SK-N-SH treated with all-trans-retinoic acid at 6 μM for 48 hours (cell line): ENCODE results near the gene GPSM3.

Experiments used
- ATAC-seq: fragments of 200-7000 bp; cut with Tn5 transposase; 3 replicates; pipeline ENCODE4 v1.9.1; 2020; ENCODE audit warnings: mild to moderate bottlenecking, moderate library complexity
- ARNTL ChIP-seq: fragments of 450-650 bp; formaldehyde crosslinking; IDR thresholded peaks from 2 replicates; pipeline ENCODE4 v1.5.0; 2020; ENCODE audit warnings: low read depth, mild to moderate bottlenecking, moderate library complexity, borderline replicate concordance
- BACH2 ChIP-seq: fragments of 250-450 bp; sonication (Bioruptor Pico); IDR thresholded peaks from 2 replicates; pipeline ENCODE4 v1.9.0; 2021; ENCODE audit warnings: mild to moderate bottlenecking, borderline replicate concordance
- CSDC2 ChIP-seq: fragments of 250-450 bp; sonication (Bioruptor Pico); IDR thresholded peaks from 2 replicates; pipeline ENCODE4 v1.5.0; 2020; ENCODE audit warnings: mild to moderate bottlenecking, moderate library complexity
- ESRRG ChIP-seq: fragments of 250-450 bp; sonication (Bioruptor Pico); IDR thresholded peaks from 2 replicates; pipeline ENCODE4 v1.6.1; 2021; ENCODE audit warnings: mild to moderate bottlenecking
- GLIS3 ChIP-seq: fragments of 250-450 bp; sonication (Bioruptor Pico); IDR thresholded peaks from 2 replicates; pipeline ENCODE4 v1.5.0; 2020; ENCODE audit warnings: mild to moderate bottlenecking, moderate library complexity
- ISL1 ChIP-seq: fragments of 250-450 bp; sonication (Bioruptor Pico); IDR thresholded peaks from 2 replicates; pipeline ENCODE4 v2.1.2; 2022; ENCODE audit warnings: mild to moderate bottlenecking, moderate library complexity
- OSR1 ChIP-seq: fragments of 250-450 bp; sonication (Bioruptor Pico); IDR thresholded peaks from 2 replicates; pipeline ENCODE4 v1.8.0; 2022; ENCODE audit warnings: moderate library complexity, mild to moderate bottlenecking, inconsistent platforms
- PPARA ChIP-seq: fragments of 250-450 bp; sonication (Bioruptor Pico); IDR thresholded peaks from 2 replicates; pipeline ENCODE4 v1.5.0; 2020; ENCODE audit warnings: mild to moderate bottlenecking, borderline replicate concordance
- RARB ChIP-seq: fragments of 250-450 bp; sonication (Bioruptor Pico); IDR thresholded peaks from 2 replicates; pipeline ENCODE4 v1.8.0; 2021; ENCODE audit warnings: mild to moderate bottlenecking, moderate library complexity
- SNAI2 ChIP-seq: fragments of 250-450 bp; sonication (Bioruptor Pico); IDR thresholded peaks from 2 replicates; pipeline ENCODE4 v1.5.0; 2020; ENCODE audit warnings: mild to moderate bottlenecking, moderate library complexity
- TCF4 ChIP-seq: fragments of 250-450 bp; sonication (Bioruptor Pico); IDR thresholded peaks from 2 replicates; pipeline ENCODE4 v1.8.0; 2021; ENCODE audit warnings: mild to moderate bottlenecking, moderate library complexity, borderline replicate concordance
- ZC3H10 ChIP-seq: fragments of 250-450 bp; sonication (Bioruptor Pico); IDR thresholded peaks from 2 replicates; pipeline ENCODE4 v1.5.1; 2021; ENCODE audit warnings: mild to moderate bottlenecking, moderate library complexity
- ZFP3 ChIP-seq: fragments of 250-450 bp; sonication (Bioruptor Pico); IDR thresholded peaks from 2 replicates; pipeline ENCODE4 v1.5.0; 2020; ENCODE audit warnings: mild to moderate bottlenecking, moderate library complexity
- ZFP30 ChIP-seq: fragments of 450-650 bp; formaldehyde crosslinking; IDR thresholded peaks from 2 replicates; pipeline ENCODE4 v1.5.0; 2022; ENCODE audit warnings: mild to moderate bottlenecking, moderate library complexity
- ZNF565 ChIP-seq: fragments of 450-650 bp; formaldehyde crosslinking; conservative IDR thresholded peaks from 2 replicates; pipeline ENCODE4 v1.5.0; 2020; ENCODE audit warnings: low read depth, mild to moderate bottlenecking, moderate library complexity
- ZNF70 ChIP-seq: fragments of 450-650 bp; formaldehyde crosslinking; IDR thresholded peaks from 2 replicates; pipeline ENCODE4 v1.5.0; 2020; ENCODE audit warnings: mild to moderate bottlenecking, moderate library complexity
- ZNF8 ChIP-seq: fragments of 450-650 bp; formaldehyde crosslinking; IDR thresholded peaks from 2 replicates; pipeline ENCODE4 v1.5.0; 2020; ENCODE audit warnings: mild to moderate bottlenecking, moderate library complexity
- TF ChIP-seq, protein P1 (sequence below): fragments of 250-450 bp; sonication (Bioruptor Pico); IDR thresholded peaks from 2 replicates; pipeline ENCODE4 v1.5.0; 2020; ENCODE audit warnings: mild to moderate bottlenecking, moderate library complexity
- TF ChIP-seq, protein P2 (sequence below): fragments of 250-450 bp; sonication (Bioruptor Pico); IDR thresholded peaks from 2 replicates; pipeline ENCODE4 v1.8.0; 2021; ENCODE audit warnings: low read depth, mild to moderate bottlenecking, moderate library complexity, borderline replicate concordance
- TF ChIP-seq, protein P3 (sequence below): fragments of 250-450 bp; sonication (Bioruptor Pico); IDR thresholded peaks from 2 replicates; pipeline ENCODE4 v1.8.0; 2020; ENCODE audit warnings: mild to moderate bottlenecking, moderate library complexity, borderline replicate concordance
- TF ChIP-seq, protein P4 (sequence below): fragments of 250-450 bp; sonication (Bioruptor Pico); IDR thresholded peaks from 2 replicates; pipeline ENCODE4 v1.5.1; 2021; ENCODE audit warnings: mild to moderate bottlenecking, moderate library complexity

GPSM3 gene

DNA sequence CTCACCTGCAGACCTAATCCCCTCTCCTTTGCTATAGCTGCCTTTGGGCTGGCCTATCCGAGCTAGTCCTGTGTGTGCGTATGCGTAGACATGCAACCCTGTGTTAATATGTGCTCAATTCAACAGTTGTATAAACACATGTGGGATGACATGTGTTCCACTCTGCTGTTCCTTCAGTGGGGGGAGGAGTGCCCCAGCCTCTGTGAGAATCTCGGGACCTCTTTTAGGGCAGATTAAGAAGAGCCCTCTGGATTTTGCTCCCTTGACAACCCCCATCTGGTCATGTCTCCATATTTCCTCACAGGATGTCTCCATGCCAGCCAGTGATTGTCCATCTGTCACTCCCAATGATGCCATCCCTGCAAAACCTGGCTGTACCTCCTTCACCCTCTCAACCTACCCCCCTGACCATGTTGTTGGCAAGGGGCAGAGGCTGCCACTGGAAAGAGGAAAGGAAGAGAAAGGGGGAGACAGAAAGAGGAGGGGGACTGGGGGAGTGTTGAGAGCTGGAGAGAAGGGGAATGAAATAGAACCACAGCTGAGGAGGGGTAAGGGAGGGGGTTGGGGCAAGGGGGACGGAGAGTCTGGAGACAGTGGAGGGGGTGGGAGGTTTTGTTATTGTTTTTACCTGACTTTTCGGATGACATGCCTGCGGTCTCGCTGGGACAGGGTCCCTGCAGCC lies 41.1 kb downstream of the GPSM3 start:
- no peak for ATAC-seq
- TF ChIP-seq GLIS3 (CRISPR knock-in tag): no peak
- TF ChIP-seq BACH2 (CRISPR knock-in tag): no peak
- no peak for TF ChIP-seq PPARA (CRISPR knock-in tag)
- TF ChIP-seq, protein P1, sequence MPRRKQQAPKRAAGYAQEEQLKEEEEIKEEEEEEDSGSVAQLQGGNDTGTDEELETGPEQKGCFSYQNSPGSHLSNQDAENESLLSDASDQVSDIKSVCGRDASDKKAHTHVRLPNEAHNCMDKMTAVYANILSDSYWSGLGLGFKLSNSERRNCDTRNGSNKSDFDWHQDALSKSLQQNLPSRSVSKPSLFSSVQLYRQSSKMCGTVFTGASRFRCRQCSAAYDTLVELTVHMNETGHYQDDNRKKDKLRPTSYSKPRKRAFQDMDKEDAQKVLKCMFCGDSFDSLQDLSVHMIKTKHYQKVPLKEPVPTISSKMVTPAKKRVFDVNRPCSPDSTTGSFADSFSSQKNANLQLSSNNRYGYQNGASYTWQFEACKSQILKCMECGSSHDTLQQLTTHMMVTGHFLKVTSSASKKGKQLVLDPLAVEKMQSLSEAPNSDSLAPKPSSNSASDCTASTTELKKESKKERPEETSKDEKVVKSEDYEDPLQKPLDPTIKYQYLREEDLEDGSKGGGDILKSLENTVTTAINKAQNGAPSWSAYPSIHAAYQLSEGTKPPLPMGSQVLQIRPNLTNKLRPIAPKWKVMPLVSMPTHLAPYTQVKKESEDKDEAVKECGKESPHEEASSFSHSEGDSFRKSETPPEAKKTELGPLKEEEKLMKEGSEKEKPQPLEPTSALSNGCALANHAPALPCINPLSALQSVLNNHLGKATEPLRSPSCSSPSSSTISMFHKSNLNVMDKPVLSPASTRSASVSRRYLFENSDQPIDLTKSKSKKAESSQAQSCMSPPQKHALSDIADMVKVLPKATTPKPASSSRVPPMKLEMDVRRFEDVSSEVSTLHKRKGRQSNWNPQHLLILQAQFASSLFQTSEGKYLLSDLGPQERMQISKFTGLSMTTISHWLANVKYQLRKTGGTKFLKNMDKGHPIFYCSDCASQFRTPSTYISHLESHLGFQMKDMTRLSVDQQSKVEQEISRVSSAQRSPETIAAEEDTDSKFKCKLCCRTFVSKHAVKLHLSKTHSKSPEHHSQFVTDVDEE (CRISPR knock-in tag): no peak
- no peak for TF ChIP-seq CSDC2
- TF ChIP-seq RARB (CRISPR knock-in tag): no peak
- TF ChIP-seq, protein P2, sequence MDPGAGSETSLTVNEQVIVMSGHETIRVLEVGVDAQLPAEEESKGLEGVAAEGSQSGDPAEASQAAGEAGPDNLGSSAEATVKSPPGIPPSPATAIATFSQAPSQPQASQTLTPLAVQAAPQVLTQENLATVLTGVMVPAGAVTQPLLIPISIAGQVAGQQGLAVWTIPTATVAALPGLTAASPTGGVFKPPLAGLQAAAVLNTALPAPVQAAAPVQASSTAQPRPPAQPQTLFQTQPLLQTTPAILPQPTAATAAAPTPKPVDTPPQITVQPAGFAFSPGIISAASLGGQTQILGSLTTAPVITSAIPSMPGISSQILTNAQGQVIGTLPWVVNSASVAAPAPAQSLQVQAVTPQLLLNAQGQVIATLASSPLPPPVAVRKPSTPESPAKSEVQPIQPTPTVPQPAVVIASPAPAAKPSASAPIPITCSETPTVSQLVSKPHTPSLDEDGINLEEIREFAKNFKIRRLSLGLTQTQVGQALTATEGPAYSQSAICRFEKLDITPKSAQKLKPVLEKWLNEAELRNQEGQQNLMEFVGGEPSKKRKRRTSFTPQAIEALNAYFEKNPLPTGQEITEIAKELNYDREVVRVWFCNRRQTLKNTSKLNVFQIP: no peak
- TF ChIP-seq ZFP30: no peak
- no peak for TF ChIP-seq ISL1 (CRISPR knock-in tag)
- TF ChIP-seq SNAI2: no peak

DNA sequence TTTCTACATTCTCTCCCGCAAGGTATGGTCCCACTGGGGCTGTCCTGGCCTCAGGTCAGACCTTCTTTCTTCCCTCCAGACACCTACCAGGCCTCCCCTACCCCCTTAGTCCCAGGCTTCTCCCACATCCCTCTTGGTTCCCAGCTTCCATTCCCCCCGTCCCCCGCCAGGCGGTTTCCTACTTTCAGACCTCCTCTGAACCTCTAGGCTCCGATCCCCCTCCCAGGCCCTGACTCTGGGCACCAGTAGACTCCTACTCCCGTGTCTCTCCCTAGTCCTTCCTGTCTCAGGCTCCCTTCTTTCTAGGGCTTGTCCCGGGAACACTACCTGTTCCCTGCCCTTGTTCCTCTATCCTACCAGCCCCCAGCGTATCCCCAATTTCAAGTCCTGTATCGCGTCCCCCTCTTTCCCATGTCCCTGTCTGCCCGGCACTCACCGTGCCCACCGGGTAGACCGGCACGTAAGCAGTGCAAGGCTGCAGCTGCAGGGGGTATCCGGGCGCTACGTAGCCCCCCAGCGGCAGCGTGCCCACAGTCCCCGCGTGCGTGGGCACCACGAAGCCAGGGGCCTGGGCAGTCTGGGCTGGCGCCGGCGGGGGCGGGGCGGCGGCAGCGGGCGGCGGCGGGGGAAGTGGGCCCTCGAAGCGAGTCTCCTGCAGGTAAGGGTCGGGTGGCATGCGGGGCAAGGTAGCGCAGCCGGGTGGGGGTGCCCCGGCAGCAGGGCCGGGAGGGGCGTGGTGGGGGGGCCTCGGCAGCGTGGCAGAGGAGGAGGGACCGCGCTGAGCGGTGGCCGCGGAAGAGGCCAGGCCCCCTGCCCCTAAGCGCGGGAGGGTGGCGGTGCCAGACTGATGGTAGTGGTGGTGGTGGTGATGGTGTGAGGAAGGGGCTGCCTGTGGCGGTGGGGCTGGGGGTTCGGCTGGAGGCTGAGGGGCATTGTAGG lies 42.2 kb downstream of the GPSM3 start:
- ATAC-seq: no peak
- TF ChIP-seq TCF4 (CRISPR knock-in tag) (no peak), SNAI2 (no peak), ARNTL (CRISPR knock-in tag) (no peak), ZNF70 (no peak), ZNF8 (no peak), OSR1 (CRISPR knock-in tag) (no peak), ESRRG (CRISPR knock-in tag) (no peak), BACH2 (CRISPR knock-in tag) (no peak), GLIS3 (CRISPR knock-in tag) (no peak), ZFP3 (CRISPR knock-in tag) (no peak), ZC3H10 (CRISPR knock-in tag) (no peak), ISL1 (CRISPR knock-in tag) (no peak), ZNF565 (CRISPR knock-in tag) (no peak), RARB (CRISPR knock-in tag) (no peak)
- TF ChIP-seq, protein P1 (CRISPR knock-in tag): no peak
- TF ChIP-seq, protein P2: no peak
- TF ChIP-seq, protein P3, sequence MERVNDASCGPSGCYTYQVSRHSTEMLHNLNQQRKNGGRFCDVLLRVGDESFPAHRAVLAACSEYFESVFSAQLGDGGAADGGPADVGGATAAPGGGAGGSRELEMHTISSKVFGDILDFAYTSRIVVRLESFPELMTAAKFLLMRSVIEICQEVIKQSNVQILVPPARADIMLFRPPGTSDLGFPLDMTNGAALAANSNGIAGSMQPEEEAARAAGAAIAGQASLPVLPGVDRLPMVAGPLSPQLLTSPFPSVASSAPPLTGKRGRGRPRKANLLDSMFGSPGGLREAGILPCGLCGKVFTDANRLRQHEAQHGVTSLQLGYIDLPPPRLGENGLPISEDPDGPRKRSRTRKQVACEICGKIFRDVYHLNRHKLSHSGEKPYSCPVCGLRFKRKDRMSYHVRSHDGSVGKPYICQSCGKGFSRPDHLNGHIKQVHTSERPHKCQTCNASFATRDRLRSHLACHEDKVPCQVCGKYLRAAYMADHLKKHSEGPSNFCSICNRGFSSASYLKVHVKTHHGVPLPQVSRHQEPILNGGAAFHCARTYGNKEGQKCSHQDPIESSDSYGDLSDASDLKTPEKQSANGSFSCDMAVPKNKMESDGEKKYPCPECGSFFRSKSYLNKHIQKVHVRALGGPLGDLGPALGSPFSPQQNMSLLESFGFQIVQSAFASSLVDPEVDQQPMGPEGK: no peak
- TF ChIP-seq, protein P4, sequence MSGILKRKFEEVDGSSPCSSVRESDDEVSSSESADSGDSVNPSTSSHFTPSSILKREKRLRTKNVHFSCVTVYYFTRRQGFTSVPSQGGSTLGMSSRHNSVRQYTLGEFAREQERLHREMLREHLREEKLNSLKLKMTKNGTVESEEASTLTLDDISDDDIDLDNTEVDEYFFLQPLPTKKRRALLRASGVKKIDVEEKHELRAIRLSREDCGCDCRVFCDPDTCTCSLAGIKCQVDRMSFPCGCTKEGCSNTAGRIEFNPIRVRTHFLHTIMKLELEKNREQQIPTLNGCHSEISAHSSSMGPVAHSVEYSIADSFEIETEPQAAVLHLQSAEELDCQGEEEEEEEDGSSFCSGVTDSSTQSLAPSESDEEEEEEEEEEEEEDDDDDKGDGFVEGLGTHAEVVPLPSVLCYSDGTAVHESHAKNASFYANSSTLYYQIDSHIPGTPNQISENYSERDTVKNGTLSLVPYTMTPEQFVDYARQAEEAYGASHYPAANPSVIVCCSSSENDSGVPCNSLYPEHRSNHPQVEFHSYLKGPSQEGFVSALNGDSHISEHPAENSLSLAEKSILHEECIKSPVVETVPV (CRISPR knock-in tag): no peak
